BLaER1 (cell line): ENCODE results near the gene ACADVL.

Experiments used
- H3K27ac ChIP-seq: shearing (Covaris generic); formaldehyde crosslinking; 2 replicates; pipeline ENCODE4 v1.8.1; 2022
- H3K27me3 ChIP-seq: shearing (Covaris generic); formaldehyde crosslinking; 2 replicates; pipeline ENCODE4 v1.8.1; 2022
- H3K36me3 ChIP-seq: shearing (Covaris generic); formaldehyde crosslinking; 2 replicates; pipeline ENCODE4 v1.8.1; 2022
- H3K4me1 ChIP-seq: shearing (Covaris generic); formaldehyde crosslinking; 2 replicates; pipeline ENCODE4 v1.8.1; 2022
- H3K4me2 ChIP-seq: shearing (Covaris generic); formaldehyde crosslinking; 2 replicates; pipeline ENCODE4 v1.8.1; 2022
- H3K4me3 ChIP-seq: shearing (Covaris generic); formaldehyde crosslinking; 2 replicates; pipeline ENCODE4 v1.8.1; 2022
- H3K9ac ChIP-seq: shearing (Covaris generic); formaldehyde crosslinking; 2 replicates; pipeline ENCODE4 v1.8.1; 2022
- H3K9me3 ChIP-seq: shearing (Covaris generic); formaldehyde crosslinking; 2 replicates; pipeline ENCODE4 v1.8.1; 2022
- H4K20me1 ChIP-seq: shearing (Covaris generic); formaldehyde crosslinking; 2 replicates; pipeline ENCODE4 v1.8.1; 2022
- Cebpa-rat ChIP-seq: shearing (Covaris generic); IDR thresholded peaks from 2 replicates; pipeline ENCODE4 v1.8.1; 2022

The ACADVL gene

DNA sequence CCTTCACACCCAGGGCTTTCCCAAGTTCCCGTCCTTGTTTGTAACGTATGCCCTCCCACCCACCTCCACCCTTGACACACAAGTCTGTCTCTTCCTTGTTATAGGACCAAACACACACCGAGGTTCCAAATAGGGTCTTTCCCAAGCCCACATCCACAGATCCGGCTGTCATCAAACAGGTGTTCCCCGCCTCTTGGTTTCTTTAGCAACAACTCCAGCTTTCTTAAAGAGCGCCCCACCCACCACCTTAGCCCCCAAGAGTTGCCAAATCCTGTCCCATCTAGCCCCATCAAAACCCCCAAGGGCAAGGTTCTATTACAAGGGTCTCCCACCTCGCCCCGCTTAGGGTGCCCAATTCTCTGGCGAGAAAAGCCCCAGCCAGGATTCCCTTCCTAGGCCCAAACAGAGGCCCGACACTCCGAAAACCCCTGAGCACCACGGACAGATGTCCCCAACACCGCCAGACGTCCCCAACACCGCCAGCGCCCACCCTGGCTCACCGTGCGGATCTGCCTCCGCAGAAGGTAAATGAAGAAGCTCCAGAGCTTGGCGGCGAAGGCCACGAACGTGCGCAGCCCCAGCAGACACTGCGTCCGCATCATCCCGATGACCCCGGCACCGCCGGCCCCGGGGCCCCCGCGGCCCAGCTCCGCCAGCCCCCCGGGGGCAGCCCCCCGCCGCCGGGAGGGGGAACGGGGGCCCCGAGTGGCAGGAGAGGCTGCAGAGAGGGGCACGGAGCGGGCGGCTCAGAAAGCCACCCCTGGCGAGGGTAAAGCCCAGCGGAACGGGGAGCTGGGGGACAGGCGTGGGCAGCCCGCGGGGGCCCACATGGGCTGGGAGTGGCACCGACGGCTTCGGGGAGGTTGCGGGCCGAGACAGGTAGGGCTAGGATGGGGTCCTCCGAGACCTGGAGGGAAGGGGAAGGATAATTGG lies 31.2 kb downstream of the ACADVL start:
- peak overlapping the region; percentile 94 for H3K9ac ChIP-seq
- peaks cover 35% of the 10 kb centered on the region for H3K4me1 ChIP-seq
- TF ChIP-seq Cebpa-rat = no peak
- H3K27ac ChIP-seq = peak overlapping the region; percentile 90
- H3K36me3 ChIP-seq = peaks cover 41% of the 10 kb centered on the region
- no peaks in the 10 kb centered on the region for H3K27me3 ChIP-seq
- peaks cover 50% of the 10 kb centered on the region for H4K20me1 ChIP-seq
- H3K9me3 ChIP-seq = no peaks in the 10 kb centered on the region
- H3K4me3 ChIP-seq = peak overlapping the region; percentile 81
- peak overlapping the region; percentile 99 for H3K4me2 ChIP-seq

- Histone ChIP-seq H3K9ac (peak within 1 kb of the TSS; percentile 94), H3K4me3 (peak within 1 kb of the TSS; percentile 81), H3K4me1 (peaks cover 35% of the 10 kb centered on the region), H3K9me3 (no peaks in the 10 kb centered on the region), H3K27me3 (no peaks in the 10 kb centered on the region), H3K36me3 (peaks cover 41% of the 10 kb centered on the region), H3K4me2 (peak within 1 kb of the TSS; percentile 99), H3K27ac (peak within 1 kb of the TSS; percentile 90), H4K20me1 (peaks cover 42% of the 10 kb centered on the region)
- TF ChIP-seq Cebpa-rat = no peak
These were observed 32.0 kb downstream of the ACADVL start, which contains the start of gene CTDNEP1 for GRCh38 chr17:7251661-7252175. CTDNEP1 (minus strand) TSS chr17:7251734; CDS start chr17:7251296, 438 bp downstream.

- TF ChIP-seq Cebpa-rat = no peak
- peak within 1 kb of the TSS; percentile 90 for H3K27ac ChIP-seq
- peaks cover 41% of the 10 kb centered on the region for H3K36me3 ChIP-seq
- peaks cover 35% of the 10 kb centered on the region for H4K20me1 ChIP-seq
- peaks cover 35% of the 10 kb centered on the region for H3K4me1 ChIP-seq
- H3K9me3 ChIP-seq = no peaks in the 10 kb centered on the region
- H3K9ac ChIP-seq = peak within 1 kb of the TSS; percentile 94
- peak within 1 kb of the TSS; percentile 81 for H3K4me3 ChIP-seq
- no peaks in the 10 kb centered on the region for H3K27me3 ChIP-seq
- H3K4me2 ChIP-seq = peak within 1 kb of the TSS; percentile 99
These were observed 32.7 kb downstream of the ACADVL start, which contains the start of gene ELP5 for GRCh38 chr17:7252176-7253043. ELP5 (plus strand) TSS chr17:7252215; CDS start chr17:7252551, 336 bp downstream.

- no peaks in the 10 kb centered on the region for H3K27me3 ChIP-seq
- H3K9me3 ChIP-seq = no peaks in the 10 kb centered on the region
- peaks cover 35% of the 10 kb centered on the region for H3K4me1 ChIP-seq
- H3K27ac ChIP-seq = peak overlapping the region; percentile 90
- peak overlapping the region; percentile 81 for H3K4me3 ChIP-seq
- peaks cover 47% of the 10 kb centered on the region for H3K36me3 ChIP-seq
- no peak for TF ChIP-seq Cebpa-rat
- H3K9ac ChIP-seq = peak overlapping the region; percentile 94
- H3K4me2 ChIP-seq = peak overlapping the region; percentile 81
- peaks cover 29% of the 10 kb centered on the region for H4K20me1 ChIP-seq
These were observed 33.3 kb downstream of the ACADVL start for GRCh38 chr17:7253082-7253481.

DNA sequence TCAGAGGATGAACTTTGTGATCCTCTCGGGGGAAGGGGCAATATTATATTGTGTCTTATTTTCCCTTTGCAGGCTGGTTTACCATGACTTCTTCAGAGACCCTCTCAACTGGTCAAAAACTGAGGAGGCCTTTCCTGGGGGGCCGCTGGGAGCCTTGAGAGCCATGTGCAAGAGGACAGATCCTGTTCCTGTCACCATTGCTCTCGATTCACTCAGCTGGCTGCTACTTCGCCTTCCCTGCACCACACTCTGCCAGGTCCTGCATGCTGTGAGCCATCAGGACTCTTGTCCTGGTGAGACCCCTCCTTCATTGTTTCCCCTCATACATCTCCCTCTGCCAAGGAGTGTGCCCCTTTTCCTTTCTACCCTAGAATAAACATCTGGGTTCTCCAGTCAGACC lies 34.8 kb downstream of the ACADVL start:
- H3K27me3 ChIP-seq = peaks cover 9% of the 10 kb centered on the region

GRCh38 chr17:7256766-7257456 lies 37.2 kb downstream of the ACADVL start:
- Histone ChIP-seq H3K4me3 (no peak overlapping the region), H3K36me3 (peaks cover 66% of the 10 kb centered on the region), H3K27ac (no peak overlapping the region), H3K9ac (no peak overlapping the region), H4K20me1 (peaks cover 35% of the 10 kb centered on the region), H3K27me3 (peaks cover 33% of the 10 kb centered on the region), H3K4me2 (no peak overlapping the region), H3K9me3 (no peaks in the 10 kb centered on the region), H3K4me1 (peaks cover 24% of the 10 kb centered on the region)
- no peak for TF ChIP-seq Cebpa-rat

More for the DNA sequence above, 34.8 kb downstream of the ACADVL start:
- no peaks in the 10 kb centered on the region for H3K9me3 ChIP-seq
- H3K27ac ChIP-seq = no peak overlapping the region
- peaks cover 25% of the 10 kb centered on the region for H4K20me1 ChIP-seq
- TF ChIP-seq Cebpa-rat = no peak
- no peak overlapping the region for H3K9ac ChIP-seq
- no peak overlapping the region for H3K4me3 ChIP-seq
- H3K4me2 ChIP-seq = no peak overlapping the region
- H3K36me3 ChIP-seq = peaks cover 57% of the 10 kb centered on the region
- H3K4me1 ChIP-seq = peaks cover 21% of the 10 kb centered on the region

GRCh38 chr17:7258731-7259554 lies 39.2 kb downstream of the ACADVL start:
- Histone ChIP-seq H3K27me3 (peaks cover 53% of the 10 kb centered on the region), H3K36me3 (peaks cover 65% of the 10 kb centered on the region), H4K20me1 (peaks cover 52% of the 10 kb centered on the region), H3K4me3 (no peak overlapping the region), H3K4me2 (no peak overlapping the region), H3K4me1 (peaks cover 29% of the 10 kb centered on the region), H3K9ac (no peak overlapping the region), H3K27ac (no peak overlapping the region), H3K9me3 (no peaks in the 10 kb centered on the region)
- TF ChIP-seq Cebpa-rat = peak; percentile 37; the same call in 1 of the 2 replicates

DNA sequence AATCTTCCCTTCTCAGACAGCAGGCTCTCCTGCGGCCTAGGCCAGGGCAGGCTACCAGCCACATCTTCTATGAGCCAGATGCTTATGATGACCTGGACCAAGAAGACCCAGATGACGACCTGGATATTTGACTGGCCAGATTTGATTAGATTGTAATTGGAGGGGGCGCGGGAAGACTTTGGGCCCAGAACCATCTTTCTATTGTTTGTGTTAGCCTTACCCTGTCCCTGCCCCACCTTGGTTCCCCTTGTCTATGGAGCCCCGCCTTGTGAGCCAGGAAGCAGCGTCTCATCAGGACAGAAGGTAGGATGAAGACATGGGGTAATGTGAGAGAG lies 39.8 kb downstream of the ACADVL start:
- Histone ChIP-seq H3K4me2 (no peak overlapping the region), H3K4me3 (no peak overlapping the region), H3K9me3 (no peaks in the 10 kb centered on the region), H3K9ac (no peak overlapping the region), H3K36me3 (peaks cover 60% of the 10 kb centered on the region), H3K4me1 (peaks cover 29% of the 10 kb centered on the region), H3K27me3 (peaks cover 59% of the 10 kb centered on the region), H4K20me1 (peaks cover 52% of the 10 kb centered on the region), H3K27ac (no peak overlapping the region)
- no peak for TF ChIP-seq Cebpa-rat
